GM12892 (cell line): ENCODE measurements around the gene MUC5AC.
A peak's percentile ranks its signal among the peaks of the same experiment; 100 is the strongest.

Experiments used
- DNase-seq: peaks from one replicate; pipeline ENCODE4 v3.0.0; 2011; ENCODE audit not compliant: insufficient read length
- FAIRE-seq: peaks from 2 replicates; lab custom pipeline; 2011; peaks lifted over from hg19 to GRCh38; lab: Jason Lieb, UNC
- POLR2A ChIP-seq: IDR thresholded peaks from 2 replicates; pipeline ENCODE4 v1.6.1; 2011; ENCODE audit warnings: low read depth, low read length, control low read depth
- POLR2AphosphoS5 ChIP-seq: IDR thresholded peaks from 2 replicates; pipeline ENCODE4 v1.6.1; 2011; ENCODE audit warnings: low read depth, low read length, control low read depth
- TAF1 ChIP-seq: IDR thresholded peaks from 2 replicates; pipeline ENCODE4 v1.6.1; 2011; ENCODE audit warnings: low read depth, mild to moderate bottlenecking, control low read depth, low read length, borderline replicate concordance

The MUC5AC gene

DNA sequence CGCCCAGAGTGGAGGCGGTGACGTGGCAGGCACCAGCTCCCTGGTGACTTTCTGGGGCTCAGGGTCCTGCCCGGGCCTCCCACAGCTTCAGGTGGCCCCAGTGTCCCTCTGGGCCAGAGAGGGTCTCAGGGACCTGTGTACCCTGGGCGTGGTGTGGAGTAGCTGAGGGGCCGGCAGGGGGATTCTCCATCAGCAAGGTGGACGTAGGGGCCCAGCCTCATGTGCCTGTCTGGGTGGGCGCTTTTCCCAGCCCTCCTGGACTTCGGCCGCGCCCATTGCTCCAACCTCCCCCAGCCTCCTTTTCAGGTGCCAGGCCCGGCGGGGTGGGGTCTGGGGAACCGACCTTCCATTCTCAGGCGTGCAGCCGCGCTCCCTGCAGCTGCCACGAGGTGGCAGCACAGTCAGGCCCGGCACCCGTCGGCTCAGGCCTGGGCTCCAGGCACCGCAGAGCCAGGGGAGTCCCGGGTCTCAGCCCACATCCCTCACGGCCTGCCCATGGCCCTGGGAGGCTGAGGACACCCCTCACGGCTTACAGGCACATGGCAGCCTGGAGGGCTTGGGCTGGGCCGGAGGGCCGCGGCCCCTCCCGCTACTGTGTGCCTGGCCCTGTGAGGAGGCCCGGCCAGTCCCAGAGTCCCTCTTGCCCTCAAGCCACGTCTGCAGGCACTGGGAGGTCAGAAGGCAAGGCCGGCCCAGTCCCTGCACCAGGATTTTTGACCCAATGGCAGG, 45.2 kb downstream of the MUC5AC start:
- FAIRE-seq (peak; percentile 81), DNase-seq (peak; percentile 98)

DNA sequence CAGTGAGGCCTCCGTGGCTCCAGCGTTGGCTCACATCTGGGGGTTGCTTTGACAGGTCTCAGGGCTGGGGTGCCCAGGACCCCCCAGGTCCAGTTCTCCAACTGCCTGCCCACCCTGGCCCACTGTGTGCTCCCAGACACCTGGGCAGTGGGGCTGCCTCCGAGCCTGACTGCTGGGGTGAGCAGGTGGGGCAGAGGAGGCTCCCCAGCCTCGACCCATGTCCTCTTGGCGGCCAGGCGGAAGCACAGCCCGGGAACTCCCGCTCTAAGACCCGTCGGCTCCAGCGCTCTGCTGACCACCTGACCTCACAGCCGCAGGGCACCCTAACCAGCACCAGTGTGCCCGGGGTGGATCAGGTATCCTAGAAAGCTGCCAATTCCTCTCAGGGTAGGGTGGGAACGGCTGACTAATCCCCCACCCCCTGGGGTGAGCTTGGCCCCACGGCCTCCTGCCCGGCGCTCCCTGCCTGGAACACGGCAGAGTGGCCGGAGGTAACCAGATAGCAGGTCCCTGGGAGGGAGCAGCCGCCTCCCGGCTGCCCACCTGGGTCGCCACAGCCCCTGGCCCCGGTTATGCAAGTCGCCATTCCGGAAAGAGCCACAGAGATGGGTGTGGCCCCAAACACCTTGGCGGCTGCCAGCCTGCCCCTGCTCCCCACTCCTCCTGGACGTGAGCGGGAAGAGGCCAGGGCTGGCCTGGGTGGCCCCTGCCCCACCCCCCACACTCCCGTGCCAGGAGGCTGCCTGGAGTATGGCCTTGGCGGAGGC, 45.9 kb downstream of the MUC5AC start:
- DNase-seq (peak; percentile 17), FAIRE-seq (no peak)
- no peak for TF ChIP-seq POLR2AphosphoS5

More for the DNA sequence above, 45.2 kb downstream of the MUC5AC start:
- no peak for TF ChIP-seq POLR2A
- no peak for TF ChIP-seq POLR2AphosphoS5
- no peak for TF ChIP-seq TAF1

DNA sequence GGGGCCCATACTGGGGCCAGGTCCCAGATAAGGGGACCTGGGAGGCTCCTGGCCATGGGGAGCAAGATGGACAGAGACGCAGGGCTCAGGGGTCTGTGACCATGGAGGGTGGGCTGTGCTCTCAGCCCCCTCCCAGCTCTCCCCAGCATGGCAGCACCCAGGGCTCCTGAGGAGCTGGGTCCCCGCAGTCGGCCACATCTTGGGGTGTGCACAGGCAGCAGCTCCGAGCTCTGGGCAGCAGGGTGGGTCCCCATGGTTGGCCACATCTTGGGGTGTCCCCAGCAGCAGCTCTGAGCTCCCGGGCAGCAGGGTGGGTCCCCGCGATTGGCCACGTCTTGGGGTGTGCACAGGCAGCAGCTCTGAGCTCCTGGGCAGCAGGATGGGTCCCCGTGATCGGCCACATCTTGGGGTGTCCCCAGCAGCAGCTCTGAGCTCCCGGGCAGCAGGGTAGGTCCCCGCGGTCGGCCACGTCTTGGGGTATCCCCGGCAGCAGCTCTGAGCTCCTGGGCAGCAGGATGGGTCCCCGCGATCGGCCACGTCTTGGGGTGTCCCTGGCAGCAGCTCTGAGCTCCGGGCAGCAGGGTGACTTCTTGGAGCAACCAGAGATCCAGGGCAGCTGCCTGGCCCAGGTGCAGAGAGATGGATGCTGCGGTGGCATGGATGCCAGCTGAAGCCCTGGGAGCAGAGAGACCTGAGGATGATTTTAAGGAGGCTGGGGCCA, 46.8 kb downstream of the MUC5AC start:
- DNase-seq (peak; percentile 19), FAIRE-seq (no peak)
- TF ChIP-seq POLR2A (no peak), TAF1 (no peak), POLR2AphosphoS5 (no peak)

DNA sequence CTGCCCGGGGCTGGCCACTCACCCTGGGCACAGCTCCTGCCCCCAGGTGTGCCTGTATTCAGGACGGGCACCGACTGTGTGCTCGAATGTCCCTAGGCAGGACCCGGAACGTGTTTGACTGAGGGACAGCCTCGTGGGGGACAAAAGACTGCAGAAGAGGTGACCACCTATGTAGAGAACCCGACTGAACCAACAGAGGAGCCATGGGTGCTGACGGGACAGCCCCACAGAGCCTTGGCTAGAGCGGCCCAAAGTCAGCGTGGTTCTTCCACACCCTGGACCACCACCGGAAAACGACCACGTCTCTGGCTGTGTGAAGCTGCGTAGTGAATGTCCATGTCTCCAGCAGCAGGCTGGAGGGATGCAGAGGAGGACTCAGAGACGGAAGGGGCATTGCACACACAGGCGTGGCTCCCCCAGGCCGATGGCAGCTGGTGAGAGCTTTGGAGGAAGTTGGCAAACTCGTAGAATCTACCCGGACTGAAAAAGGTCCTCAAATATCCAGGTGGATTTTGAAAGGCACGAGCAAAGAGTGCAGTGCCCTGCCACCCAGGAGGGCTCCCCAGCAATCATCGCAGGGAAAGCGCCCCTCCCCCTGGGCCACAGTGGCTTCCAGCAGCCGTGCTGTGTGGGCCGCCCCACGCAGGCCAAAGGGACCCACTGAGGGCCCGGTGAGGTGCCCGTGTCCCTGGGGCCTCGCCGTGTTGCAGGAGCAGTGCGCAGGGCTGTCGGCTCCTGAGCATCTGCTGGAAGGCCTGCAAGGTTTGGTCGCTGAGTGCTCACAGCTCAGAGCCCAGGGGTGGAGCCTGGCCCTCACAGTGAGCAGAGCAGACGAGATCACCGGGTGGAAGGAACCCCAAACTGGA, 47.6 kb downstream of the MUC5AC start:
- DNase-seq (peak; percentile 8), FAIRE-seq (no peak)
- TF ChIP-seq TAF1: no peak
- TF ChIP-seq POLR2AphosphoS5: no peak
- TF ChIP-seq POLR2A: no peak

DNA sequence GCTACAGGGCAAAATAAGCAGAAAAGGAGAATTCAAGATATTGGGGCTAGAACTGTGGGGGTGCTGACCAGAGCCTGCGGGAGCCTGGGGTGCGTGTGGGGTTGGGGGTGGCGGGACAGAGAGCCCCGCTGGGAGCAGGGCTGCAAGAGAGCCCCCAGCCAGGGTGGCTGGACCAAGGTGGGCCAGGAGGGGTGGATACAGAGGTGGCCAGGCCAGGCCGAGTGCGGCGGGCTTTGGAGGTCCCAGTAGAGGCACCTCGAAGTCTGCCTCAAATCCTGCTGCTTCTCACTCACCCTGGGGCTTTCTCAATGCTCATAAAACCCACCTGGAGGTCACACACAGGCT, 48.2 kb downstream of the MUC5AC start:
- FAIRE-seq (no peak), DNase-seq (peak; percentile 1)

DNA sequence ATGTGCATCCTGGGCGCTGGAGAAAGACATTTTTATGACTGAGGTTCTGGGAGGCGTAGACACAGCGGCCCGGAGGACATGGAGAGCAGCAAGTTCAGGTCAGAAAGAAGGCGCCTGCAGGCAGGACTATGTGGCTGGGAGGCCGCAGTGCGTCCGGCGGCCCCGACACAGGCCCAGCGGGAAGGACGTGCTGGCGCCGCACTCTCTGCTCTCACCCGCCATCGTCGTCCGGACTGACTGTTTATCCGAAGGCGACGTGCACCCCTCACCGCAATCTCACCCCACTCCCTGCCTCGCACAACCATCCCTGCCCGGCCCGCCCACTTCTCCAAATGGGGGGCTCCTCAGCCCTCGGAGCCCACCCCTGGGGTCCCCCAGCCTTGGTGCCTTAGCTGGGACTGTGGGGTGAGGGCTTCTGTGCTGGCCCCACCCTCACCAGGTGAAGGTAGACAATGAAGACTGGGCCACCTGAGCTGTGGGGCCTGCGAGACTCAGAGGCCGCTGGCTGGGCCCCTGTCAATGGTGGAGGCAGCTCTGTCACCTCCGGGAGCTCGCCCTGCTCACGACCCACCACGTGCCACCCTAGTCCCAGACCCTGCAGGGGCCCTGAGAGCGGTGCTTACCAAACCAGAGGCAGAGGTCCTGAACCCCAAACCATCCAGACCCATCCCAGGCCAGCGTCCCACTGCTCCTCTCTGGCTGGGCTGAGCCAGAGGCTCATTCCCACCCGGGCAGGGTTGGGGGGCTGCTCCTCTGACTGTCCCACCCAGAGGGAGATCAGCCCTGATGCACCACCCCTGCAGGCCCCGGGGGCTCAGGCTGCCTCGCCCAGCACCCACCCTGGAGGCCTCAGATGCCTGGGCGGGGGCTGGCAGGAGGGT, 48.9 kb downstream of the MUC5AC start:
- DNase-seq (peak; percentile 2), FAIRE-seq (no peak)
- TF ChIP-seq POLR2A (no peak), TAF1 (no peak), POLR2AphosphoS5 (no peak)

More for the DNA sequence above, 48.2 kb downstream of the MUC5AC start:
- TF ChIP-seq POLR2A (no peak), POLR2AphosphoS5 (no peak), TAF1 (no peak)

DNA sequence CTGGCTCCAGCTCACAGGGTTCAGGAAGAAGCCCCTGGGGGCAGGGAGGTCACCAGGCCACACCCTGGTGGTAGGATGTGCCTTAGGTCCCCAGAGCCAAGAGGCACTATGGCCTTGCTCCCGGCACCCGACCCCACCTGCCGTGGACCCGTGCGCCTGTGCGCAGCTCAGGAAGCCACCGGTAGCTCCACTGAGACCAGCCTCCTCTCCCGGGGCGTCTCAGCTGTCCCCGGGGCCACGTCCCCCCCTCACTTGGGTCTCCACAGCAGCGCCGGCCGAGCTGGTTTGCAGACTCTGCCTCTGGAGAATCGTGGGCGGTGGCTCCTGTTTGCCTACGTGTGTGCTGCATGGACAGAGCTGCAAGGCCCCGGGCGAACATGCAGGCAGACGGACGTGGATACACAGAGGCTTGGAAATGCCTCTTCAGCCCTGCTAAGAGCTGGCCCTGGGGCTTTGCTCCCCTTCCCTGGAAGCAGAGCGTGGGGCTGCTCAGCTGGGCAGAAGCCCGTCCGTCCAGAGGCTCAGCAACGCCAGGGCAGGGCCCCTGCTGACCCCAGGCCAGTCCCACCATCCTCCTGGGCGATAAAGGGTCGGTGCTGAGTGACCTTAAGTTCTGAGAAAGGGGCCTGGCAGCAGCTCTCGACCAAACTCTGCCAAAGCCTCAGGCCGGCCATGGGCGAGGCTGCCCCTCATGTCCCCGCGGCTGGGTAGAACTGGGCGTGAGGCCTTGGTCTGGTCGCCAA, 49.8 kb downstream of the MUC5AC start:
- peak; percentile 5 for DNase-seq
- TF ChIP-seq POLR2A (no peak), POLR2AphosphoS5 (no peak), TAF1 (no peak)
- FAIRE-seq: no peak

DNA sequence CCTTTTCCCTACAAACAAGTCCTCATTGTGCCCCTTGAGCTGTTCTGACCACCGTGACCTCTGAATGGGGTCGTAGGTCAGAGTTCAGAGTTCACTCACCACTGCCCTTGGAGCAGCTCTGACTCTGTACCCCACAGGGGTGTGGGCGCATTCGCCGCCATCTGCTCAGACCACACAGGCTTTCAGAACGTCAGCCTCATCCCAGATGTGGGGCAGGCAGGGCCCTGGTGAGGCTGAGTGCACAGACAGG, 50.3 kb downstream of the MUC5AC start:
- TF ChIP-seq POLR2AphosphoS5 (no peak), TAF1 (no peak), POLR2A (no peak)
- DNase-seq (no peak), FAIRE-seq (no peak)

DNA sequence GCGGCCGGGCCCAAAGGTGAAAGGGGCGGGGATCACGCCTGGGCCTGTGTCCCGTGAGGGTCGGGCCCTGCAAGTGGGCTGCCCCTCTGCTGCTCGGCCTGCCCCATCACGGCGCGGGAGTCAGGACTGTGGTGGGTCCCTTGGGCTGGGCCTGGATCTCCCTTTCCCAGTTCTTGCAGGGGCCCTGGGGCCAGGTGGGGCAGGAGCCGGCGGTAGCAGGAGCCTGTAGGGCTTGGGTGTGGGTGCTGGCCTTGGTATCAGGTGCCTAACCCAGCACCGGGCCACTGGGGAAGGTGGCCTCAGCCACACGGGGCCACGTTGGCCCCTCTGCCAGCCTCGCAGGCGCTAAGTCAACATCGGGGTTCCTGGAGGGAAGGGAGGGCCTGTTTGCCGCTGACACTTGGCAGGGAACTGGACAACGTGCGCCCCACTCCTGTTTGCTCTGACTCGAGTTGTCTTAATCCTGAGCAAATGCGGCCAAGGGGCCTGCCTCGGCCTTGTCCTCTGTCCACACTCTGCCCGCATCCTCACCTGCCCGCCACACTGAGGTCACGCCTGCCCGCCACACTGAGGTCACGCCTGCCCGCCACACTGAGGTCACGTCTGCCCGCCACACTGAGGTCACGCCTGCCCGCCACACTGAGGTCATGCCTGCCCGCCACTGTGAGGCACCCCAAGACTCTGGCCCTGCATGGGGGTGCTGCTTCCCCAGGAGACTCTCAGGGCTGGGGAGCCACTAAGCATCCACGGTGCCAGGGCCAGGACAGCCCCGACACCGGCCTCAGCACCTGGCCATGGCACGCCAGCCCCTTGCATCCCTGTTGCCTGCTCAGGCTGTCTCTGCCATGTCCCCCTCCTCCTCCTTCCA, 50.9 kb downstream of the MUC5AC start:
- FAIRE-seq: no peak
- DNase-seq: peak; percentile 1
- TF ChIP-seq POLR2AphosphoS5: no peak

DNA sequence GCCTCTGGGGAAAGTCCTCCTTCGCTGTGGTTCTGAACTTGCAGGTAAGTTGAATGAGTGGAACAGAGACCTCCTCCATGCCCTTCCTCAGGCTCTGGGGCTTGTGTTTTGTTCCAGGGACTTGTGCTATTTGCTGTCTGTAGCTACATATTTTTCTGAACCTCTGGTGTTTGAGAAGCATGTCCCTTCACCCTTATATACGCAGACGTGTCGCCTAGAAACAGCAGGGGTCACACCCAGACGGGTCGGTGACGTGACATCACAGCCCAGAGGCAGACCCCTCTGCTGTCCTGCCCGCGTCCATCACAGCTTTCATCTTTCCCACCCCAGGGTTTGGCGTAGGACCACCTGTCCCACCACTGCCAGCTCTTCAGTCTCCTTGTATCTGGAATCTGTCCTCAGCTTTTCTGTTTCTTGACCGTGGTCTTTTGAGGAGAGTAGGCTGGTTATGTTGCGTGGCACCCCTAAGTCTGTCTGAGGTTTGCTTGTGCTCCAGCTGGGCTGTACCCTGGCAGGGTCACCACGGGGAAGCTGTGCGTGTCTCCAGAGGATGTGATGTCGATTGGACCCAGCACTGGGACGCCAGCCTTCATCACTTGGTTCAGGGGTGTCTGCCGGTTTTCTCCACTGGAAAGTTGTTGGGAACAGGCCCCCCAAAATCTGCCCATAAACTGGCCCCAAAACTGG, 51.8 kb downstream of the MUC5AC start:
- FAIRE-seq: no peak

More for the DNA sequence above, 51.8 kb downstream of the MUC5AC start:
- DNase-seq: no peak
- TF ChIP-seq TAF1: no peak
- no peak for TF ChIP-seq POLR2AphosphoS5
